Central memory CD8-positive, alpha-beta T cell (primary cell): ENCODE data around the gene CHSY3.

Source experiments
- ATAC-seq: fragments of 150-1000 bp; cut with Tn5 transposase; replicated peaks from 2 replicates; pipeline ENCODE4 v1.10.0; 2022; ENCODE audit warnings: mild to moderate bottlenecking, moderate FRiP score, moderate number of reproducible peaks; ENCODE audit not compliant: poor library complexity, severe bottlenecking; ENCODE audit errors: extremely low read depth
- DNase-seq, 2 donors: peaks; one replicate each; pipeline ENCODE4 v3.0.0; 2021; ENCODE audit warnings: low spot score in 2 of 2
- H3K27ac Mint-ChIP-seq: one replicate; pipeline ENCODE4 v1.8.0; 2022; ENCODE audit warnings: low read depth, mild to moderate bottlenecking, moderate library complexity, mixed read lengths
- H3K27me3 Mint-ChIP-seq: one replicate; pipeline ENCODE4 v1.8.0; 2022; ENCODE audit warnings: mixed read lengths
- H3K36me3 Mint-ChIP-seq: one replicate; pipeline ENCODE4 v1.8.0; 2022; ENCODE audit warnings: mild to moderate bottlenecking, moderate library complexity, mixed read lengths; ENCODE audit not compliant: insufficient read depth
- H3K4me1 Mint-ChIP-seq: one replicate; pipeline ENCODE4 v1.8.0; 2022; ENCODE audit warnings: mixed read lengths
- H3K4me3 Mint-ChIP-seq: one replicate; pipeline ENCODE4 v1.8.0; 2022; ENCODE audit warnings: mild to moderate bottlenecking, moderate library complexity, mixed read lengths
- H3K9me3 Mint-ChIP-seq: one replicate; pipeline ENCODE4 v1.8.0; 2022; ENCODE audit warnings: mixed read lengths

Gene CHSY3

GRCh38 chr5:129912601-129913255 is 8.5 kb downstream of the CHSY3 start:
- H3K4me3 Mint-ChIP-seq, result no peak overlapping the region
- no peaks in the 10 kb centered on the region for H3K4me1 Mint-ChIP-seq
- ATAC-seq (no peak), DNase-seq (no peak)
- H3K27me3 Mint-ChIP-seq, result peaks cover 18% of the 10 kb centered on the region
- H3K36me3 Mint-ChIP-seq, result no peaks in the 10 kb centered on the region
- H3K27ac Mint-ChIP-seq, result no peak overlapping the region
- H3K9me3 Mint-ChIP-seq, result no peaks in the 10 kb centered on the region

- H3K4me3 Mint-ChIP-seq, result no peak overlapping the region
- ATAC-seq (no peak), DNase-seq (no peak)
- no peaks in the 10 kb centered on the region for H3K4me1 Mint-ChIP-seq
- peaks cover 10% of the 10 kb centered on the region for H3K9me3 Mint-ChIP-seq
- no peak overlapping the region for H3K27ac Mint-ChIP-seq
- no peaks in the 10 kb centered on the region for H3K36me3 Mint-ChIP-seq
- peaks cover 9% of the 10 kb centered on the region for H3K27me3 Mint-ChIP-seq
Observed at GRCh38 chr5:129915415-129915814, 11.2 kb downstream of the CHSY3 start.

- no peak overlapping the region for H3K27ac Mint-ChIP-seq
- DNase-seq, result no peak
- no peaks in the 10 kb centered on the region for H3K36me3 Mint-ChIP-seq
- H3K4me1 Mint-ChIP-seq, result no peaks in the 10 kb centered on the region
- H3K27me3 Mint-ChIP-seq, result peaks cover 9% of the 10 kb centered on the region
- peaks cover 10% of the 10 kb centered on the region for H3K9me3 Mint-ChIP-seq
- ATAC-seq, result no peak
- H3K4me3 Mint-ChIP-seq, result no peak overlapping the region
Observed at GRCh38 chr5:129917224-129917623, 13.0 kb downstream of the CHSY3 start.

GRCh38 chr5:129921204-129921603 is 16.9 kb downstream of the CHSY3 start:
- no peak overlapping the region for H3K4me3 Mint-ChIP-seq
- peaks cover 10% of the 10 kb centered on the region for H3K9me3 Mint-ChIP-seq
- H3K27me3 Mint-ChIP-seq, result no peaks in the 10 kb centered on the region
- no peaks in the 10 kb centered on the region for H3K36me3 Mint-ChIP-seq
- DNase-seq, result no peak
- H3K4me1 Mint-ChIP-seq, result no peaks in the 10 kb centered on the region
- no peak overlapping the region for H3K27ac Mint-ChIP-seq
- ATAC-seq, result no peak

- Mint-ChIP-seq H3K27ac (no peak overlapping the region), H3K36me3 (no peaks in the 10 kb centered on the region), H3K9me3 (no peaks in the 10 kb centered on the region), H3K27me3 (no peaks in the 10 kb centered on the region), H3K4me1 (no peaks in the 10 kb centered on the region), H3K4me3 (no peak overlapping the region)
- ATAC-seq (no peak), DNase-seq (no peak)
Observed at GRCh38 chr5:129930221-129930620, 26.0 kb downstream of the CHSY3 start.

GRCh38 chr5:129935626-129936025 is 31.4 kb downstream of the CHSY3 start:
- Mint-ChIP-seq H3K27me3 (no peaks in the 10 kb centered on the region), H3K36me3 (no peaks in the 10 kb centered on the region), H3K9me3 (peaks cover 21% of the 10 kb centered on the region), H3K4me1 (no peaks in the 10 kb centered on the region), H3K4me3 (no peak overlapping the region), H3K27ac (no peak overlapping the region)
- DNase-seq, result no peak
- ATAC-seq, result no peak

- Mint-ChIP-seq H3K4me1 (no peaks in the 10 kb centered on the region), H3K9me3 (peaks cover 21% of the 10 kb centered on the region), H3K27me3 (no peaks in the 10 kb centered on the region), H3K27ac (no peak overlapping the region), H3K36me3 (no peaks in the 10 kb centered on the region), H3K4me3 (no peak overlapping the region)
- ATAC-seq (no peak), DNase-seq (no peak)
Observed at GRCh38 chr5:129938077-129938476, 33.8 kb downstream of the CHSY3 start.

- no peaks in the 10 kb centered on the region for H3K27me3 Mint-ChIP-seq
- ATAC-seq (no peak), DNase-seq (no peak)
- H3K36me3 Mint-ChIP-seq, result no peaks in the 10 kb centered on the region
- H3K4me1 Mint-ChIP-seq, result no peaks in the 10 kb centered on the region
- no peak overlapping the region for H3K27ac Mint-ChIP-seq
- H3K4me3 Mint-ChIP-seq, result no peak overlapping the region
- peaks cover under 1% of the 10 kb centered on the region for H3K9me3 Mint-ChIP-seq
Observed at GRCh38 chr5:129943936-129944335, 39.7 kb downstream of the CHSY3 start.

GRCh38 chr5:129945028-129945427 is 40.8 kb downstream of the CHSY3 start:
- H3K4me1 Mint-ChIP-seq, result no peaks in the 10 kb centered on the region
- H3K4me3 Mint-ChIP-seq, result no peak overlapping the region
- no peak for DNase-seq
- H3K27me3 Mint-ChIP-seq, result no peaks in the 10 kb centered on the region
- H3K9me3 Mint-ChIP-seq, result no peaks in the 10 kb centered on the region
- H3K27ac Mint-ChIP-seq, result no peak overlapping the region
- no peak for ATAC-seq
- no peaks in the 10 kb centered on the region for H3K36me3 Mint-ChIP-seq

GRCh38 chr5:129945774-129946270 is 41.6 kb downstream of the CHSY3 start:
- Mint-ChIP-seq H3K27me3 (no peaks in the 10 kb centered on the region), H3K36me3 (no peaks in the 10 kb centered on the region)
- no peak for ATAC-seq

GRCh38 chr5:129951039-129951438 is 46.8 kb downstream of the CHSY3 start:
- no peak for DNase-seq
- Mint-ChIP-seq H3K27me3 (no peaks in the 10 kb centered on the region), H3K9me3 (peaks cover 16% of the 10 kb centered on the region), H3K27ac (no peak overlapping the region), H3K36me3 (no peaks in the 10 kb centered on the region), H3K4me1 (no peaks in the 10 kb centered on the region), H3K4me3 (no peak overlapping the region)
- no peak for ATAC-seq

More at GRCh38 chr5:129945774-129946270, 41.6 kb downstream of the CHSY3 start:
- Mint-ChIP-seq H3K4me1 (no peaks in the 10 kb centered on the region), H3K27ac (no peak overlapping the region), H3K9me3 (no peaks in the 10 kb centered on the region), H3K4me3 (no peak overlapping the region)
- DNase-seq, result no peak

- Mint-ChIP-seq H3K4me1 (no peaks in the 10 kb centered on the region), H3K9me3 (peaks cover 10% of the 10 kb centered on the region), H3K27me3 (no peaks in the 10 kb centered on the region), H3K36me3 (peaks cover 2% of the 10 kb centered on the region), H3K4me3 (no peak overlapping the region), H3K27ac (no peak overlapping the region)
- DNase-seq (no peak), ATAC-seq (no peak)
Observed at GRCh38 chr5:129958581-129958980, 54.3 kb downstream of the CHSY3 start.

- H3K4me3 Mint-ChIP-seq, result no peak overlapping the region
- H3K36me3 Mint-ChIP-seq, result peaks cover 2% of the 10 kb centered on the region
- H3K27me3 Mint-ChIP-seq, result no peaks in the 10 kb centered on the region
- H3K4me1 Mint-ChIP-seq, result no peaks in the 10 kb centered on the region
- H3K27ac Mint-ChIP-seq, result no peak overlapping the region
- H3K9me3 Mint-ChIP-seq, result no peaks in the 10 kb centered on the region
- ATAC-seq (no peak), DNase-seq (no peak)
Observed at GRCh38 chr5:129960831-129961230, 56.6 kb downstream of the CHSY3 start.
